ENCODE measurements around the gene MX2. TPM values are rescaled to one million over a fixed set of nuclear protein-coding genes. Genes with fewer than 3 reads are reported as not detected.

Gene MX2
- total and polyA plus RNA-seq, 2 experiments from 2014 or later = 5.4 to 9.2 TPM

- Histone ChIP-seq H4K20me1 (replicated peaks; ENCODE audit: insufficient read depth) (no peaks in the 10 kb centered on the region), H3K79me2 (replicated peaks; ENCODE audit: insufficient read depth) (no peaks in the 10 kb centered on the region), H3K9me2 (ENCODE audit: insufficient read depth) (no peaks in the 10 kb centered on the region), H3F3A (replicated peaks; ENCODE audit: low read depth) (no peaks in the 10 kb centered on the region), H3K27ac (ENCODE audit: low read depth) (no peak overlapping the region), H3K4me2 (no peak overlapping the region), H3K36me3 (ENCODE audit: insufficient read depth) (no peaks in the 10 kb centered on the region), H3K4me3 (no peak overlapping the region), H2AFZ (no peak overlapping the region), H3K27me3 (ENCODE audit: insufficient read depth) (no peaks in the 10 kb centered on the region), H3K4me1 (ENCODE audit: insufficient read depth) (no peaks in the 10 kb centered on the region)
- no peak for TF ChIP-seq STAT1 (IDR thresholded peaks at IDR 0.05; ENCODE audit: unreplicated experiment)
- no peak for TF ChIP-seq CREB1 (CRISPR knock-in tag; IDR thresholded peaks at IDR 0.05; ENCODE audit: low read depth)
- TF ChIP-seq ZNF114 (CRISPR knock-in tag; IDR thresholded peaks at IDR 0.05) = no peak
- TF ChIP-seq ETS1 (IDR thresholded peaks at IDR 0.05) = no peak
- no peak for TF ChIP-seq EZH2 (IDR thresholded peaks at IDR 0.05; ENCODE audit: low read depth, unreplicated experiment)
- no peak for TF ChIP-seq NANOG (IDR thresholded peaks at IDR 0.05; ENCODE audit: borderline replicate concordance)
- no peak for TF ChIP-seq JUNB (IDR thresholded peaks at IDR 0.05; ENCODE audit: unreplicated experiment)
- TF ChIP-seq ZNF462 (CRISPR knock-in tag; IDR thresholded peaks at IDR 0.05) = no peak
- no peak for TF ChIP-seq CTCF (conservative IDR thresholded peaks at IDR 0.05; ENCODE audit: low read depth in 2 of 2)
- no peak for TF ChIP-seq ZNF331 (CRISPR knock-in tag; IDR thresholded peaks at IDR 0.05; ENCODE audit: low read depth)
- TF ChIP-seq EZH2phosphoT487 (IDR thresholded peaks at IDR 0.05; ENCODE audit: unreplicated experiment) = no peak
- TF ChIP-seq REST (IDR thresholded peaks at IDR 0.05; ENCODE audit: unreplicated experiment) = no peak
- no peak for TF ChIP-seq POLR2AphosphoS5 (IDR thresholded peaks at IDR 0.05; ENCODE audit: low read depth)
- Mint-ChIP-seq H3K36me3 (ENCODE audit: low read depth) (peaks cover 10% of the 10 kb centered on the region), H3K4me3 (no peak overlapping the region), H3K9me3 (no peaks in the 10 kb centered on the region), H3K4me1 (peaks cover 4% of the 10 kb centered on the region; the same call in 1 of the 3 replicates), H3K27ac (no peak overlapping the region), H3K27me3 (ENCODE audit: insufficient read depth, low read depth, poor library complexity) (peaks cover 2% of the 10 kb centered on the region)
- no peak for DNase-seq (ENCODE audit: low spot score)
- ATAC-seq = no peak
These were observed 76.7 kb downstream of the MX2 start for GRCh38 chr21:41438425-41439113.
